GM18499 (cell line): ENCODE measurements around the gene NBPF1.
"Not testable (repeated sequence)": the region's sequence is repeated elsewhere in the genome, so short reads cannot be mapped to it uniquely, and the experiment has no call there.

ENCODE experiments used
- ATAC-seq: cut with Tn5 transposase; IDR thresholded peaks from one replicate; pipeline ENCODE4 v1.9.1; 2021; ENCODE audit warnings: moderate number of reproducible peaks; ENCODE audit not compliant: insufficient read depth, unreplicated experiment

NBPF1 gene

GRCh38 chr1:16608838-16609560, 4.4 kb downstream of the NBPF1 start:
- no peak for ATAC-seq

DNA sequence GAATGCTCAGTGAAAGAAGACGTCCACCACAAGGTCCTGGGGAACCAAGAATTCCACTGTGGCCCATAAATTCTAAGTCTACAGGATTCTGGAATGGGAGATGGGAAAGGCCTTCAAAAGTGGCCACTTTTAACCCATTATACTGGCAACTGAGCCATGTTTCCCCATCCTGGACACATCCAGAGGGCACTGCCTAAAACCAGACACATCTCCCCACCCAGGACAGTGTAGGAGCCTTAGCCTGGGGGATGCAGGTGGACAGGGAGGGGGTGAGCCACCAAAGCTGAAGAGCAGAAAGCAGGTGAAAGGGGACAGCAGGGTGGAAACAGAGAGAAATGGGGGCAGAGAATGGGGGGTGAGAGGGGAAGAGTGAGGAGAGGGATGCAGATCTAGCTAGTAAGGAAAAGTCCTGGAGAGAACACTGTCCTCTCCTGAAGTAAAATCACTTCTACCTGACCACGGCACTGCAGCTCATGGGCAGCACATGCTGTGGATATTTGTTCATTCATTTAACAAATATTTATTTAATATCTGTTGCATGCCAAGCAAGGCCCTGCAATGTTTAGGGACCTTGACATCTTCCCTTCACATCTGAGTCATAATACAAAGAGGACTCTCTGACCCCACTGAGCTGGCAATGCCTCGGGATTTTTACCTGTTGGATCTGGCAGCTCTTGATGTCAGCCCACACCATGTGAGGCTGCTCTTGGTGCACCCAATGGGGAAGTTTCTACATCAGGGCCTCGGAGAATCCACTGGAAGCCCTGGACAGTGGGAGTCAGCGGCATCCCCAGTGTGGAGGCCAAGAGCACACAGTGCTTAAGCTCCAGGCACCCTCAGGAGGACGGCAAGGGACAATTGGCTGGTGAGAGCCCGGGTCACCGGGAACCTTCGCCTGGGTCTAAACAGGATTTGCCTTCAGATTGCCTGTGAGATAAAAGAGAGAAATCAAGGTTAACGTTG, 5.2 kb downstream of the NBPF1 start:
- ATAC-seq = not testable (repeated sequence)

GRCh38 chr1:16607433-16607851, 5.9 kb downstream of the NBPF1 start:
- no peak for ATAC-seq

GRCh38 chr1:16606666-16607432, 6.5 kb downstream of the NBPF1 start:
- ATAC-seq = not testable (repeated sequence)

DNA sequence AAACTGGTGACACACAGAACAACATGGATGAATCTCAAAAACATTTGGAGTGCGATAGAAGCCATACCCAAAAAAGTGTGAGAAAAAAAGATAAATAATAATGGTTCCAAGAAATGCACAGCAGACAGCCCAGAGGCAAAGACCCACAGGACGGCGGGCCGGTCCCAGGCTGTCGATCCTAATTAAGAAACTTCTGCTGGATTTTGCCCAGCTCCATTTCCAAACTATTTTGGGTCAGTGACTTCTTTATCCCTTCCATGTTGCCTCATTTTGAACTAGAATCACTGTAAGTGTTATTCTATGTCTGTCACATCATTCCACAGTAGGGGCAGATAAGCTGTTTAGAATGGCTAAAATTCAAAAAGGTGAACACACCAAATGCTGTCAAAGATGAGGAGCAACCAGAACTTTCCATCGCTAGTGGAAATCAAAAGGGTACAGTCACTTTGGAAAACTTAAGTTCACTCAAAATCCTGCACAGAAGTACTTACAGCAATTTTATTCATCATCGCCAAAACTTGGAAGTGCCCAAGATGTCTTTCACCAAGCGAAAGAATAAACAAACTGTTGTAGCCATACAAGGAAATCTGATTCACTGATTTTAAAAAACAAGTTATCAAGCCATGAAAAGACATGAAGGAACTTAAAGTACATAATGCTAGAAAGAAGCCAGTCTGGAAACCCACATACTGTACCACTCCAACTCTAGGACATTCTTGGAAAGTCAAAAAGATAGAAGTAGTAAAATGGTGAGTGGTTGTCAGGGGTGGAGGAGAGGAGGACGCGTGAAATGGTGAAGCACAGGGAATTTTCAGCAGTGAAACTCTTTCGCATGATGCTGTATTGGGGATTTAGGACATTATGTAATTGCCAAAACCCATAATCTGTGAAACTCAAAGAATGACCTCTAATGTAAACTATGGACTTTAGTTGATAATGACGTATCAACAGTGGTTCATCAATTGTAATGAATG, 7.5 kb downstream of the NBPF1 start:
- no peak for ATAC-seq

DNA sequence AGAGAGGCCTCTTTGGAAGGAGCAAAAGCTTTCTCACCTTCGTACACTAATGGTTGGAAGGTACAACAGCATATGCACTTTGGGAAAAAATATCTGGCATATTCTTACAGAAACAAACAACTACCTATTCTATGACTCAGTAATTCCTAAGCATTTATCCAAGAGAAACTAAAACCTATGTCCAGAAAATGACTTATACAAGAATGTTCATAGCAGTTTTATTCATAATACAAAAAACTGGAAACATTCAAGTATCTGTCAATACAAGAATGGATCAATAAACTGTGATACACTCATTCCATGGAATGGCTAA, 8.2 kb downstream of the NBPF1 start:
- ATAC-seq = no peak

GRCh38 chr1:16604514-16605212, 8.7 kb downstream of the NBPF1 start:
- not testable (repeated sequence) for ATAC-seq

- ATAC-seq = not testable (repeated sequence)
Observed at GRCh38 chr1:16603623-16604022, 9.7 kb downstream of the NBPF1 start.

- ATAC-seq = not testable (repeated sequence)
Observed at GRCh38 chr1:16602336-16603011, 10.9 kb downstream of the NBPF1 start.

GRCh38 chr1:16600855-16601786, 12.2 kb downstream of the NBPF1 start:
- ATAC-seq = not testable (repeated sequence)

DNA sequence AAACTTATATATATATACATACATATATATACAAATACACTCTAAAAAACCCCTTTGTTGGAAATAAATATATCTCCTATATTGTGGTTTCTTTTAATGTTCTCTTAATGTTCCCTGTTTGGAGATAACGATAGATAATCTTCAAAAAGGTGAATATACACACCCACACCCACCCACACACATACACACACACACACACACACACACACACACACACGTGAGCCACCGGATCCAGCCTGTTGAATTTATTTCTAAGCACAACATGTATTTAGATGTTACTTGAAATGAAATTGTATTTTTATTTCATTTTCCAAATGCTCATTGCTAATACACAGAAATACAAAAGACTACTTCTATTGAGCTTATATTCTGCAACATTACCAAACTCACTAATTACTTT, 14.0 kb downstream of the NBPF1 start:
- ATAC-seq = not testable (repeated sequence)

- ATAC-seq = not testable (repeated sequence)
Observed at GRCh38 chr1:16595216-16595615, 18.1 kb downstream of the NBPF1 start.

GRCh38 chr1:16591845-16592244, 21.5 kb downstream of the NBPF1 start:
- not testable (repeated sequence) for ATAC-seq

DNA sequence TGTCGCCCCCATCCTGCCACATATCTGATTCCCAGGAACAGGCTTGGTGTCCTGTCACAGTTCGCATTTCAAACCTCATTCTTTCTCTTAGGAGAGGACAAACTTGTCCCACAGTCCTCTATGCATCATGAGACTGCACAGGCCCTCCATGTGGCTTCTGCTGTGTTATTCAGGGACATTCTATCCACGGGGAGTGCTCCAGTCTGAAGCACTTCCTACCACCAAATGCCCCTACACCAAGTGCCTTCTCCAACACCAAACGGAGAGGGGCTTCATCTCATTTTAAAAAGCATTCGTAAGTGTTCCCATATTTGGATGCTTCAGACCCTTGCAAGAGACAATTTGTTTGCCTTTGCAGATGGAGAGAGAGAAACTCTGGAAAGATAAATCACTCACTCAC, 25.3 kb downstream of the NBPF1 start:
- ATAC-seq = not testable (repeated sequence)

DNA sequence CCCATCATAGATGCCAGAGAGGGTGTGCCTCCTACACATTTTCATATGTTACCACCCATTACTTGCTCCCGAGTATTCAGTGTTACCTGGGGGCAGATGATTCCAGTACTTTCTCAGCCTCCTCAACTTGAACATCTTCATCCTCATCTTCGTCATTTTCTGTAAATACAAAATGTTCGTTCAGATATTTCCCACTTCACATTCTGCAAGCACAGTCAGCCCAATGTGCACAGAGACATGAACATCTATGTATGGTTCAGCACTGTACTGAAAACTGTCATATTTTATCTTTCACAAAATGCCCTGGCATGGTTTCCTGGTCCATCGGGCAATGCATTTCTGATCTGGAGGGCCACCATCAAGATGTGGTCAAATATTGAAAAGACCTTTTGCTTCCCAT, 25.7 kb downstream of the NBPF1 start:
- ATAC-seq = not testable (repeated sequence)

DNA sequence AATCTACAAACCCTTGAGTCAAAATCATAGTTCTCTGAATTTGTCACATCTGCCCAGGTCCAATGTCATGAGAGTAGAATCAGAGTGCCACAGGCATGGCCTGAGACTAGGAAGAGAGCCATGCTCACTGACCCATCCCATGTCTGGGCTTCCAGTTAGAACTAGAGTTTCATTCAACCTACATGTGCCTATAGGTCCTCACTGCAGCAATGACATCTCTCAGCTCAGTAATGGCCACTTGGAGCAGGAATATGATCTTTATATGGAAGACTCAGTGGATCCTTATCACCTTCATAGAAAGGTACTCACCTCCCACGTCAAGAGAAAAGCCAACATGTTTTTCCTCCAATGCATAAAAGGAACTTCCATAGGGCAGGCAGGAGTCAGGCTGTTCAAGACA, 48.0 kb downstream of the NBPF1 start:
- not testable (repeated sequence) for ATAC-seq

DNA sequence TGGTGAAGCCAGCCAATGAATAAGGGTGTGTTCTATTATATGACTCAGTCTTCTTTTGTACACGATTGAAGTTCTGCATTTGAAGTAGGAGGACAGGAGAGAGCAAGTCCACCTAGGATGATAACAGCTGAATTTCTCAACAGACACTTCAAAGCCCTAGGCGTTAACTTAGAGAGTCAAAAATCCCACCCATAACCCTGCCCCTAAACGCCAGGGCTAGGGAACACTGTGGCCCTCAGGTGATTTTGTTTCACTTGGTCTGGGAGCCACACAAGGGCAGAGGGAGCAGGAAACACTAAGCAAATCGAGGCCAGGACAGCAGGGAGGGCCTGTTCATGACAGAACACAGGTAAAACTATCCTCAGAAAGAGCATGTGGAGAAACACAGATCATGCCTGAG, 52.3 kb downstream of the NBPF1 start:
- ATAC-seq = not testable (repeated sequence)
